GM21390 (cell line): ENCODE measurements around the gene BAHCC1.

ENCODE experiments used
- ATAC-seq: cut with Tn5 transposase; IDR thresholded peaks from one replicate; pipeline ENCODE4 v1.9.1; 2021; ENCODE audit not compliant: unreplicated experiment

The BAHCC1 gene

GRCh38 chr17:81386141-81386645 lies 9.1 kb upstream of the BAHCC1 start:
- ATAC-seq, result no peak

GRCh38 chr17:81386646-81387099 lies 8.6 kb upstream of the BAHCC1 start:
- no peak for ATAC-seq

GRCh38 chr17:81387100-81388090 lies 7.9 kb upstream of the BAHCC1 start:
- no peak for ATAC-seq

GRCh38 chr17:81388091-81388611 lies 7.1 kb upstream of the BAHCC1 start:
- no peak for ATAC-seq

GRCh38 chr17:81388612-81389367 lies 6.5 kb upstream of the BAHCC1 start:
- no peak for ATAC-seq

- no peak for ATAC-seq
Measured at GRCh38 chr17:81389585-81389984, 5.7 kb upstream of the BAHCC1 start.

GRCh38 chr17:81390029-81390872 lies 5.0 kb upstream of the BAHCC1 start:
- no peak for ATAC-seq

GRCh38 chr17:81390873-81391255 lies 4.4 kb upstream of the BAHCC1 start:
- no peak for ATAC-seq

- no peak for ATAC-seq
Measured at GRCh38 chr17:81391293-81391935, 3.8 kb upstream of the BAHCC1 start.

GRCh38 chr17:81391936-81392908 lies 3.0 kb upstream of the BAHCC1 start:
- ATAC-seq, result no peak

- no peak for ATAC-seq
Measured at GRCh38 chr17:81392909-81393654, 2.2 kb upstream of the BAHCC1 start.

- no peak for ATAC-seq
Measured at GRCh38 chr17:81393684-81394376, 1.4 kb upstream of the BAHCC1 start.

GRCh38 chr17:81394377-81394920 lies 808 bp upstream of the BAHCC1 start:
- no peak for ATAC-seq

GRCh38 chr17:81395600-81396277 lies 482 bp downstream of the BAHCC1 start:
- ATAC-seq, result no peak

- no peak for ATAC-seq
Measured at GRCh38 chr17:81396278-81396721, 1.0 kb downstream of the BAHCC1 start.

- ATAC-seq, result no peak
Measured at GRCh38 chr17:81396722-81397313, 1.6 kb downstream of the BAHCC1 start.
